ENCODE measurements around the gene MBD4. TPM values are rescaled to one million over a fixed set of nuclear protein-coding genes. Genes with fewer than 3 reads are reported as not detected.

The MBD4 gene
- total RNA-seq, 1 experiment from 2014 or later, result 40.1 TPM

GRCh38 chr3:129476586-129476985 is 36.8 kb upstream of the MBD4 start:
- Histone ChIP-seq H3K23me2 (ENCODE audit: insufficient read length, low read depth, low read length, poor library complexity, severe bottlenecking) (no peaks in the 10 kb centered on the region), H3K23ac (ENCODE audit: insufficient read length, low read depth, low read length) (no peak overlapping the region), H4K5ac (ENCODE audit: insufficient read length, low read depth, low read length) (no peak overlapping the region), H2BK5ac (ENCODE audit: insufficient read length, low read length) (no peak overlapping the region), H3K27ac (ENCODE audit: insufficient read length, low read depth, low read length) (no peak overlapping the region), H3K9me3 (ENCODE audit: control insufficient read depth, low read depth, low read length) (no peaks in the 10 kb centered on the region), H4K91ac (ENCODE audit: insufficient read length, low read depth, low read length) (no peak overlapping the region), H2BK12ac (ENCODE audit: insufficient read length, low read depth, low read length) (no peak overlapping the region), H3K4me1 (ENCODE audit: insufficient read depth, low read length) (no peaks in the 10 kb centered on the region), H3K9ac (ENCODE audit: extremely low read depth, insufficient read length, low read length) (no peak overlapping the region), H2BK20ac (ENCODE audit: low read depth, low read length, poor library complexity, severe bottlenecking) (no peak overlapping the region), H3K14ac (ENCODE audit: insufficient read depth, low read length) (no peak overlapping the region), H3K79me2 (ENCODE audit: insufficient read depth, low read length) (no peaks in the 10 kb centered on the region), H2BK120ac (ENCODE audit: low read depth, low read length, poor library complexity, severe bottlenecking) (no peak overlapping the region), H2AK5ac (ENCODE audit: insufficient read length, low read length) (no peak overlapping the region), H3K79me1 (ENCODE audit: insufficient read depth, low read depth, low read length, poor library complexity, severe bottlenecking) (no peaks in the 10 kb centered on the region), H4K8ac (replicated peaks; ENCODE audit: insufficient read length, low read depth, low read length) (no peak overlapping the region), H2BK15ac (ENCODE audit: low read depth, low read length) (no peak overlapping the region), H2AFZ (ENCODE audit: low read length) (no peak overlapping the region), H3K4me2 (ENCODE audit: insufficient read depth, insufficient read length, low read length) (no peak overlapping the region), H3K27me3 (ENCODE audit: insufficient read depth, low read length) (no peaks in the 10 kb centered on the region), H3K18ac (ENCODE audit: insufficient read length, low read depth, low read length) (no peak overlapping the region), H4K20me1 (ENCODE audit: control insufficient read depth, insufficient read depth, insufficient read length) (no peaks in the 10 kb centered on the region), H3K4ac (ENCODE audit: low read depth, low read length) (no peak overlapping the region), H3K56ac (ENCODE audit: insufficient read length, low read depth, low read length) (peak overlapping the region; percentile 10), H3T11ph (ENCODE audit: low read length) (no peak overlapping the region)
- no peaks in the 10 kb centered on the region for H3K27me3 Mint-ChIP-seq (ENCODE audit: low read depth)
- 0 out of 4 replicates have a peak, but pooled peaks cover 0 to 3% of the 10 kb centered on the region in 2 experiments for H3K4me1 Mint-ChIP-seq
- DNase-seq, result no peak
- WGBS (ENCODE audit: extremely low coverage, insufficient read length, low lambda C conversion rate), result no CpG with 5 or more reads among the region's 6 CpGs
- peaks cover 8 to 41% (median 35%) of the 10 kb centered on the region in 3 experiments for H3K36me3 Mint-ChIP-seq (ENCODE audit: insufficient read depth in 1 of 3, low read depth in 3 of 3)
- H3K27ac Mint-ChIP-seq, result no peak overlapping the region; a peak in 2 of 7 replicates
- TF ChIP-seq, protein P1, sequence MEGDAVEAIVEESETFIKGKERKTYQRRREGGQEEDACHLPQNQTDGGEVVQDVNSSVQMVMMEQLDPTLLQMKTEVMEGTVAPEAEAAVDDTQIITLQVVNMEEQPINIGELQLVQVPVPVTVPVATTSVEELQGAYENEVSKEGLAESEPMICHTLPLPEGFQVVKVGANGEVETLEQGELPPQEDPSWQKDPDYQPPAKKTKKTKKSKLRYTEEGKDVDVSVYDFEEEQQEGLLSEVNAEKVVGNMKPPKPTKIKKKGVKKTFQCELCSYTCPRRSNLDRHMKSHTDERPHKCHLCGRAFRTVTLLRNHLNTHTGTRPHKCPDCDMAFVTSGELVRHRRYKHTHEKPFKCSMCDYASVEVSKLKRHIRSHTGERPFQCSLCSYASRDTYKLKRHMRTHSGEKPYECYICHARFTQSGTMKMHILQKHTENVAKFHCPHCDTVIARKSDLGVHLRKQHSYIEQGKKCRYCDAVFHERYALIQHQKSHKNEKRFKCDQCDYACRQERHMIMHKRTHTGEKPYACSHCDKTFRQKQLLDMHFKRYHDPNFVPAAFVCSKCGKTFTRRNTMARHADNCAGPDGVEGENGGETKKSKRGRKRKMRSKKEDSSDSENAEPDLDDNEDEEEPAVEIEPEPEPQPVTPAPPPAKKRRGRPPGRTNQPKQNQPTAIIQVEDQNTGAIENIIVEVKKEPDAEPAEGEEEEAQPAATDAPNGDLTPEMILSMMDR (conservative IDR thresholded peaks at IDR 0.05), result no peak
- no peak overlapping the region for H3K4me3 Mint-ChIP-seq
- no peaks in the 10 kb centered on the region for H3K9me3 Mint-ChIP-seq

Measured in H9 (cell line).